ENCODE results near the gene HLA-DOA.

HLA-DOA gene

DNA sequence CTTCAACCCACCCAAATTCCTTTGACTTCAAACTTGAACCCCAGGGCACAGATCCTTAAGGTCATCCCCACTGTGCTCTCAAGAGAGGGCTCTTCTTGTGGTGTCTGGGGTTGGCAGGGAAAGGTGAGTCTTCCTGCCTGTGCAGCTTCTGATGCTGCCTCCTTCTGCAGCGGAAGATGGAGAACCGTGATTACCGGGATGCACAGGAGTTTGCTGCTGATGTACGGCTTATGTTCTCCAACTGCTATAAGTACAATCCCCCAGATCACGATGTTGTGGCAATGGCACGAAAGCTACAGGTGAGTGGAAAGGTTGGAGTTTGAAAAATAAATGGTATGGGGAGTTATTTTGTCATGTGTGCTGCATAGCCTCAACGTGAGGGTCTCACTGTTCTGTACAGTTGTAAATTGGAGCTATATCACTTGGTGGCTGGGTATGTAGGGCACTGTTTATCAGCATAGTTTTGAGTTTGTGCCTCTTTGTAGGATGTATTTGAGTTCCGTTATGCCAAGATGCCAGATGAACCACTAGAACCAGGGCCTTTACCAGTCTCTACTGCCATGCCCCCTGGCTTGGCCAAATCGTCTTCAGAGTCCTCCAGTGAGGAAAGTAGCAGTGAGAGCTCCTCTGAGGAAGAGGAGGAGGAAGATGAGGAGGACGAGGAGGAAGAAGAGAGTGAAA is 32.0 kb downstream of the HLA-DOA start:
- peaks cover 100% of the 10 kb centered on the region in 11 experiments for H3K36me3 ChIP-seq
- no peak overlapping the region for H3K27ac ChIP-seq
- TF ChIP-seq Cebpa-rat (IDR thresholded peaks at IDR 0.05), result no peak
- peaks cover 100% of the 10 kb centered on the region in 11 experiments for H4K20me1 ChIP-seq
- peak overlapping the region; percentile 85 to 99 (median 96); a peak in 17 of 22 replicates for H3K4me2 ChIP-seq
- no peaks in the 10 kb centered on the region for H3K27me3 ChIP-seq
- peaks cover 0 to 11% (median 6%) of the 10 kb centered on the region in 11 experiments; a peak in 10 of 22 replicates for H3K9me3 ChIP-seq (replicated peaks in 1 of 11)
- H3K4me1 ChIP-seq, result peaks cover 39 to 70% (median 55%) of the 10 kb centered on the region in 10 experiments
- H3K9ac ChIP-seq, result peak overlapping the region in 8 of 11 experiments; percentile 1 to 92 (median 8); a peak in 7 of 22 replicates
- peak overlapping the region in 4 of 10 experiments; percentile 10 to 95 (median 53); a peak in 3 of 20 replicates for H3K4me3 ChIP-seq

DNA sequence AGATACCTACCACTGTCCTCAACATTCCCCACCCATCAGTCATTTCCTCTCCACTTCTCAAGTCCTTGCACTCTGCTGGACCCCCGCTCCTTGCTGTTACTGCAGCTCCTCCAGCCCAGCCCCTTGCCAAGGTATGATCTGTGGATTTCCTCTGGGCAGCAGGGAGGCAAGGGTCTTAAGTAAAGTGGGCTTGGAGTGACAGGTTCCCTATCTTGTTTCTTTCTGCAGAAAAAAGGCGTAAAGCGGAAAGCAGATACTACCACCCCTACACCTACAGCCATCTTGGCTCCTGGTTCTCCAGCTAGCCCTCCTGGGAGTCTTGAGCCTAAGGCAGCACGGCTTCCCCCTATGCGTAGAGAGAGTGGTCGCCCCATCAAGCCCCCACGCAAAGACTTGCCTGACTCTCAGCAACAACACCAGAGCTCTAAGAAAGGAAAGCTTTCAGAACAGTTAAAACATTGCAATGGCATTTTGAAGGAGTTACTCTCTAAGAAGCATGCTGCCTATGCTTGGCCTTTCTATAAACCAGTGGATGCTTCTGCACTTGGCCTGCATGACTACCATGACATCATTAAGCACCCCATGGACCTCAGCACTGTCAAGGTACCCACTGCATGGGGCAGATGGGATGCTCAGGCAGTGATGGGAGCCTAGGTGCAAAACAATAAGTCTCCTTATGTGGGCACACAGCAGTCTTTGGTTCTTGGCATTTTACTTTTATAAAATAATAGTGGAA is 32.9 kb downstream of the HLA-DOA start:
- Histone ChIP-seq H3K9me3 (replicated peaks in 1 of 11) (peaks cover 0 to 12% (median 6%) of the 10 kb centered on the region in 11 experiments; a peak in 10 of 22 replicates), H3K9ac (peak overlapping the region; percentile 12 to 100 (median 92); a peak in 16 of 22 replicates), H3K4me2 (peak overlapping the region; percentile 85 to 99 (median 96)), H3K4me1 (peaks cover 39 to 63% (median 54%) of the 10 kb centered on the region in 10 experiments), H3K27ac (no peak overlapping the region), H3K27me3 (no peaks in the 10 kb centered on the region), H3K36me3 (peaks cover 93 to 95% (median 94%) of the 10 kb centered on the region in 11 experiments), H3K4me3 (peak overlapping the region in 9 of 10 experiments; percentile 93 to 99 (median 98); a peak in 15 of 20 replicates), H4K20me1 (peaks cover 94 to 95% (median 94%) of the 10 kb centered on the region in 11 experiments)
- no peak for TF ChIP-seq Cebpa-rat (IDR thresholded peaks at IDR 0.05)

DNA sequence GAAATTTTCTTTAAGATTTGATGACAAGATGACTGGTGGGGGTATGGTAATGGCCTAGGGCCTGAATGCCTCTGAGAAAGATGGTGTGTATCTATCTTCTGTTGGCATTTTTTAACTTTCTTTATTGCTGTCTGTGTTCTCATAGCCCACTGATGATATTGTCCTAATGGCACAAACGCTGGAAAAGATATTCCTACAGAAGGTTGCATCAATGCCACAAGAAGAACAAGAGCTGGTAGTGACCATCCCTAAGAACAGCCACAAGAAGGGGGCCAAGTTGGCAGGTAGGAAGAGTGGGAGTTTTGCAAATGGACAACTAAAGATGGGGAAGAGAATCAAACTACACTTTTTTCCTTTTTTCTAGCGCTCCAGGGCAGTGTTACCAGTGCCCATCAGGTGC is 33.5 kb downstream of the HLA-DOA start:
- Histone ChIP-seq H3K36me3 (peaks cover 87 to 88% (median 88%) of the 10 kb centered on the region in 11 experiments), H3K4me3 (peak overlapping the region in 9 of 10 experiments; percentile 93 to 99 (median 98); a peak in 18 of 20 replicates), H3K9me3 (replicated peaks in 1 of 11) (peaks cover 0 to 12% (median 6%) of the 10 kb centered on the region in 11 experiments; a peak in 10 of 22 replicates), H3K4me2 (peak overlapping the region; percentile 85 to 99 (median 96)), H3K4me1 (peaks cover 39 to 60% (median 54%) of the 10 kb centered on the region in 10 experiments), H3K27ac (no peak overlapping the region), H3K9ac (peak overlapping the region; percentile 89 to 100 (median 93); a peak in 20 of 22 replicates), H4K20me1 (peaks cover 88 to 89% (median 88%) of the 10 kb centered on the region in 11 experiments), H3K27me3 (no peaks in the 10 kb centered on the region)
- no peak for TF ChIP-seq Cebpa-rat (IDR thresholded peaks at IDR 0.05)

DNA sequence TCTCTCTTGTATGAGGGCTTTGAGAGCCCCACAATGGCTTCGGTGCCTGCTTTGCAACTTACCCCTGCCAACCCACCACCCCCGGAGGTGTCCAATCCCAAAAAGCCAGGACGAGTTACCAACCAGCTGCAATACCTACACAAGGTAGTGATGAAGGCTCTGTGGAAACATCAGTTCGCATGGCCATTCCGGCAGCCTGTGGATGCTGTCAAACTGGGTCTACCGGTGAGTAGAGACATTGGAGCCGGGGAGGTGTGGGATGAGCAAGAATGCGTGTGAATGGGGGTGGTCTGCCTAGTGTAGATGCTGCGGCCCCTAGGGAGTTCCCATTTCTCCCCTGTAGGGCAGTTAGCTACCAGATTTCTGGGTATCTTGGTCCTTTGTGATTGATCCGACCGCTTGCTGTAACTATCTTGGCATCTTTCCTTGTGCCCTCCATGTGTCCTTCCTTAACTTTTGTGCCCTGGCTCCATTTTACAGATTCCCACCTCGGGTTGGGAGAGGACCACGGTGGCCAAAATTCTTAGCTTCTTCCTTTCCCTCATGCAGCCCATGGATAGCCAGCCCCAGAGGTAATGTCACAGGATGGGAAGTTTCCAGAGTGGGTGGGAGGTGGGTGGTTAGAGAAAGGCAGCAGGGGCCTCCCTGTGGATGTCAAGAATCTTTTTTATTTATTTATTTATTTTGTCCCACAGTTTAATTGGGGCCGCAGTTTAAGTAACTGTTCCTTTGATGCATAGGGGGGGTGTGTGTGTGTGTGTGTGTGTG is 34.7 kb downstream of the HLA-DOA start:
- peak overlapping the region in 5 of 11 experiments; percentile 15 to 100 (median 23); a peak in 10 of 22 replicates for H3K27ac ChIP-seq

DNA sequence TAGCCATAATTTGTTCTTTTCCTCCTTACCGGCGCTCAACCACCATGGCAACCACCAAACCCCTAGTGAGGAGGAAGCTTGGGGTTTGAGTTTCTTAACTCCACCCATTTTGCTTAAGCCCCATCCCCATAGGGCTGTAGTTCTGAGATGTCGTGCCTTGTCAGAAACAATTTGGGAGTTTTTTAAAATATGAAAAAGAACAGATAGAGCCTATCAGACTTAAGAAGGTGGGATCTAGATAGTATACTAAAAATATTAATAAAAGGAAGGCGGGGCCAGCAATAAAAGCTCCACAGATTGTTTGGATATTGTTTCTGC is 35.4 kb downstream of the HLA-DOA start:
- H3K27ac ChIP-seq, result peak overlapping the region in 10 of 11 experiments; percentile 77 to 100 (median 87); a peak in 17 of 22 replicates
- peaks cover 0 to 12% (median 6%) of the 10 kb centered on the region in 11 experiments; a peak in 10 of 22 replicates for H3K9me3 ChIP-seq (replicated peaks in 1 of 11)
- peak overlapping the region; percentile 89 to 100 (median 93) for H3K9ac ChIP-seq
- peak overlapping the region; percentile 85 to 99 (median 96) for H3K4me2 ChIP-seq
- peak overlapping the region; percentile 74 to 99 (median 97) for H3K4me3 ChIP-seq
- H3K4me1 ChIP-seq, result peaks cover 34 to 47% (median 42%) of the 10 kb centered on the region in 10 experiments
- H4K20me1 ChIP-seq, result peaks cover 69 to 70% (median 69%) of the 10 kb centered on the region in 11 experiments
- no peak for TF ChIP-seq Cebpa-rat (IDR thresholded peaks at IDR 0.05)
- no peaks in the 10 kb centered on the region for H3K27me3 ChIP-seq
- peaks cover 68 to 69% (median 69%) of the 10 kb centered on the region in 11 experiments for H3K36me3 ChIP-seq

More for the DNA sequence above, 34.7 kb downstream of the HLA-DOA start:
- no peaks in the 10 kb centered on the region for H3K27me3 ChIP-seq
- H4K20me1 ChIP-seq, result peaks cover 76 to 77% (median 76%) of the 10 kb centered on the region in 11 experiments
- TF ChIP-seq Cebpa-rat (IDR thresholded peaks at IDR 0.05), result no peak
- peaks cover 36 to 54% (median 45%) of the 10 kb centered on the region in 10 experiments for H3K4me1 ChIP-seq
- H3K9me3 ChIP-seq (replicated peaks in 1 of 11), result peaks cover 0 to 12% (median 6%) of the 10 kb centered on the region in 11 experiments; a peak in 10 of 22 replicates
- H3K9ac ChIP-seq, result peak overlapping the region; percentile 89 to 100 (median 93)
- peak overlapping the region; percentile 74 to 99 (median 97) for H3K4me3 ChIP-seq
- peaks cover 76 to 77% (median 76%) of the 10 kb centered on the region in 11 experiments for H3K36me3 ChIP-seq
- peak overlapping the region; percentile 85 to 99 (median 96) for H3K4me2 ChIP-seq

DNA sequence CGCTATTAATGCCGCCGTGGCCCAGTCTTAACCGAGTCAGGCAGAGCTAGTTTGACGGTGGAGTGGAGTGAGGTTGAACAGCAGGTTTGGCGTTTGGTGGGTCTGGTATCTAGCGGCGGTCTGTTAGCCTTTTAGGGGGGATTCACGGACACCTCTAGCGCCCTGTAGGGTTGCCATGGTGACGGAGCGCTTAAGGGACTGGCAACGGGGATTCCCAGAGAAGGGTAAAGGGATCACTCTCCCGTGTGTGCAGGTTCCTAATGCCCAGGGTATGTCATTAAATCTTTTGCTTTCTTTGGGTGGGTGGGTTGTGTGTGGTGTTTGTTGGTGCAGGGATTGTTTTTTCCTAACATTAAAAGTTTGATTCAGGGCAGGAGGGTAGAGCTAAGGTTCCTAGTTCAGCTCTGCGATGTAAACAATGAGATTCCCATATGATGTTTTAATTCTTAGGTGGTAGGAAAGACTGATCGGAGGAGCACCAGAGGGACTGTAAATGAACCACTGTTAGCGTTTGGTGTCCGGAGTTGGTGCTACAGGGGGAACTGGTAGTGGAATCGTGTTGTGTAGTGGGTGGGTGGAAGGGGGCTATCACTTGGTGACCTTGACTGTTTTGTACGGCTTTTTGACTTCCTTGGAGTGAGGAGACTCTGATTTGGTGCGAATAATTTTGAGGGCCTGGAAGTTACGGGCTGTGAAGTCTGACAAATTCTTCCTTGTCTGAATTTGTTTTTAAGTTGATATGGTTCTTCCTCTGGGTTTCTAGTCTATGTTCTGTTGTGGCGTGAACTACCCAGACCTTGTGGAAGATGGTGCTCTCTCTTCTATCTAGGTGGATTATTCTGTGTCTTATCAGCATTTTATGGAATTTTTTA is 36.0 kb downstream of the HLA-DOA start:
- H3K9me3 ChIP-seq (replicated peaks in 1 of 11), result peaks cover 0 to 12% (median 6%) of the 10 kb centered on the region in 11 experiments; a peak in 10 of 22 replicates
- peak overlapping the region; percentile 89 to 100 (median 93) for H3K9ac ChIP-seq
- peaks cover 63 to 64% (median 63%) of the 10 kb centered on the region in 11 experiments for H4K20me1 ChIP-seq
- H3K27ac ChIP-seq, result peak overlapping the region; percentile 70 to 100 (median 87)
- H3K27me3 ChIP-seq, result no peaks in the 10 kb centered on the region
- TF ChIP-seq Cebpa-rat (IDR thresholded peaks at IDR 0.05), result no peak
- H3K4me3 ChIP-seq, result peak overlapping the region; percentile 74 to 99 (median 97)
- peaks cover 62 to 63% (median 63%) of the 10 kb centered on the region in 11 experiments for H3K36me3 ChIP-seq
- H3K4me2 ChIP-seq, result peak overlapping the region; percentile 85 to 99 (median 96)
- peaks cover 34 to 41% (median 38%) of the 10 kb centered on the region in 10 experiments for H3K4me1 ChIP-seq

DNA sequence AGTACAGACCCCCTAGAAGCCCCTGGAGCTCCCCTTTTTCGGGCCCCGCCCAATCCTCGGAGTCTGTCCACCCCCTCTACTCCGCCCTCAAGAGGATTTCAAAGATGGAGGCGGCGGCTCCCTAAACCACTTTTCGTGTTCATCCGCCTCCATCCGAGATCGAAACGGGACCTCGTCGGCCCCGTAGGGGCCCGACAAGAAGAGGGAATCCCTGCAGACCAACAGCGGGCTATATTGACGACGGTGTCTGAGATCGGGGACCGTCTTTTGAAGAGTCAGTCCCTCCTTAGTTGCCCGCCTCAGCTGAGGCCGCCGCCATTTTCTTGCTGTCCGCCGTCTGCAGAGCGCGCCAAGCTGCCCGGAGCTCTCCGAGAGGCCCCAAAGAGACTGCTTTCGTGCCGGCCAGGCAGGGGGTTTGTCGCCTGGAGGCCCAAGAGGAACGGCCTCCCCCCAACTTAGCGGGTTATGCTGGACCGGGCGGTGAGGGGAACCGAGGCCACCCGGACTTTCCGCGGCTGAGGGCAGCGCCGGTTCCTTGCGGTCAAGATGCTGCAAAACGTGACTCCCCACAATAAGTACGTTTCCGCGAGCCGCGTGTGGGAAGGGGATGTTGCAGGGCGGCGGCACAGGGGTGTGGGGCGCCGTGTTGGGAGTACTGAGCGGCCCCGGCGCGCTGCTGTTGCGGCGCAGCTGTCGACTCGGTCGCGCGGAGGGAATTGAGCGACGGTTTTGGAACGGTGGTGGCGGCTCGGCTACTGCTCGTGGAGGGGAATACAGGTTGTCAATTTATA is 36.8 kb downstream of the HLA-DOA start:
- Histone ChIP-seq H3K4me3 (peak overlapping the region; percentile 74 to 99 (median 97)), H4K20me1 (peaks cover 54 to 55% (median 55%) of the 10 kb centered on the region in 11 experiments), H3K4me1 (peaks cover 28 to 34% (median 32%) of the 10 kb centered on the region in 10 experiments)

More for the DNA sequence above, 36.8 kb downstream of the HLA-DOA start:
- no peak for TF ChIP-seq Cebpa-rat (IDR thresholded peaks at IDR 0.05)
- peak overlapping the region; percentile 89 to 100 (median 93) for H3K9ac ChIP-seq
- H3K27me3 ChIP-seq, result no peaks in the 10 kb centered on the region
- H3K27ac ChIP-seq, result peak overlapping the region; percentile 70 to 100 (median 87)
- H3K4me2 ChIP-seq, result peak overlapping the region; percentile 85 to 99 (median 96)
- H3K36me3 ChIP-seq, result peaks cover 54 to 55% (median 55%) of the 10 kb centered on the region in 11 experiments
- H3K9me3 ChIP-seq (replicated peaks in 1 of 11), result peaks cover 0 to 12% (median 6%) of the 10 kb centered on the region in 11 experiments; a peak in 10 of 22 replicates
